NT2/D1 (cell line): ENCODE measurements around the gene PEG3.

Experiments
- DNase-seq: peaks from one replicate; pipeline ENCODE4 v3.0.0-alpha.2; 2011; ENCODE audit warnings: low read depth, low spot score
- H3K27me3 ChIP-seq: 2 replicates; pipeline ENCODE4 v1.6.0; 2011; ENCODE audit warnings: mild to moderate bottlenecking; ENCODE audit not compliant: insufficient read length, insufficient read depth
- H3K36me3 ChIP-seq: 2 replicates; pipeline ENCODE4 v1.6.1; 2011; ENCODE audit warnings: mild to moderate bottlenecking, low read length, mixed read lengths; ENCODE audit not compliant: insufficient read depth, insufficient read length
- H3K4me1 ChIP-seq: 2 replicates; pipeline ENCODE4 v1.5.1; 2011; ENCODE audit not compliant: insufficient read depth, insufficient read length
- H3K4me3 ChIP-seq: 2 replicates; pipeline ENCODE4 v1.5.1; 2011; ENCODE audit warnings: low read depth; ENCODE audit not compliant: insufficient read length
- H3K9ac ChIP-seq: 2 replicates; pipeline ENCODE4 v1.6.0; 2011; ENCODE audit warnings: low read depth; ENCODE audit not compliant: insufficient read length
- H3K9me3 ChIP-seq: 2 replicates; pipeline ENCODE4 v1.5.1; 2011; ENCODE audit warnings: mild to moderate bottlenecking, low read length; ENCODE audit not compliant: insufficient read depth
- SUZ12 ChIP-seq: IDR thresholded peaks from 2 replicates; pipeline ENCODE4 v1.6.1; 2011; ENCODE audit not compliant: insufficient read length, insufficient read depth; ENCODE audit errors: extremely low read depth
- YY1 ChIP-seq: IDR thresholded peaks from 2 replicates; pipeline ENCODE4 v1.6.1; 2011; ENCODE audit not compliant: insufficient read length, insufficient read depth
- ZNF274 ChIP-seq: IDR thresholded peaks from 2 replicates; pipeline ENCODE4 v1.6.1; 2011; ENCODE audit warnings: mild to moderate bottlenecking, low read depth, low read length

The PEG3 gene

DNA sequence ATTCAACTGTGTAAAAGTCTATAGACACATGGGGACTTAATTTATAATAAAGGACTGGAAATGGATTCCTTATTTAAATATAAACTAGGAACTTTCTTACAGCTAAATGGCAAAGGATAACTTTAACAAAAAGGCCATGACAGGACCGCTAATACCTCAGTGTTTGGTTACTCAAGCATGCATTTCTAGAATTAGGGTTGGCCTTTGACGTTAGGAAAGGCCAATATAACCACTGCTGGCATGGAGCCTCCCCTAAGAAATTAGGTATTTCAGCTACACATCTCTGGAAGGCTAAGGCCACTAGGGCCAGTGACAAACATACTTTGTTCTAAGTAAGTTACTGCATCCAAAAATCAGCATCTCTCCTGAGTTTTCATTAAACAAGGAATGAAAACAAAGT, 9.3 kb downstream of the PEG3 start:
- Histone ChIP-seq H3K4me3 (no peak overlapping the region), H3K27me3 (no peaks in the 10 kb centered on the region), H3K4me1 (no peaks in the 10 kb centered on the region), H3K36me3 (peaks cover 60% of the 10 kb centered on the region), H3K9ac (no peak overlapping the region), H3K9me3 (no peaks in the 10 kb centered on the region)
- DNase-seq: no peak
- TF ChIP-seq SUZ12 (no peak), YY1 (no peak), ZNF274 (no peak)

- no peaks in the 10 kb centered on the region for H3K27me3 ChIP-seq
- H3K36me3 ChIP-seq: peaks cover 56% of the 10 kb centered on the region
- no peak overlapping the region for H3K4me3 ChIP-seq
- H3K9me3 ChIP-seq: no peaks in the 10 kb centered on the region
- no peak for DNase-seq
- no peak for TF ChIP-seq ZNF274
- TF ChIP-seq YY1: no peak
- TF ChIP-seq SUZ12: no peak
- no peak overlapping the region for H3K9ac ChIP-seq
- H3K4me1 ChIP-seq: no peaks in the 10 kb centered on the region
Observed at GRCh38 chr19:56829596-56829995, 10.9 kb downstream of the PEG3 start.

DNA sequence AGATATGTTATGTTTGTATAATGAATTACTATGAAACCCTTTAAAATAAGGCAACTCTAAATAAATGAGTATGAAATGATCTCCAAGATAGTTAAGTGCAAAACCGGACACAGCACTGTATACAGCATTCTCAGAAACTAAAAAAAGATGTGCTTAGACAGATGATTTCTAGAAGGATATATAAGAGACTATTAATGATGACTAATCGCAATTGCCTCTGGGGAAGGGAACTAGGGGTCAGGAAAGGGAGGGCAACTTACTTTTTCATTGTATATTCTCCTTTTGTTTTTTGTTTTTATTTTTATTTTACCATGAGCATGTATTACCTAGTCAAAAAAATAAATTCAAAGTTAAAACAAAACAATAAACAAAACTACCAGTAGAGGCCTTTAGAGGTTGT, 12.8 kb downstream of the PEG3 start:
- H3K36me3 ChIP-seq: peaks cover 59% of the 10 kb centered on the region
- no peaks in the 10 kb centered on the region for H3K27me3 ChIP-seq
- H3K4me1 ChIP-seq: no peaks in the 10 kb centered on the region
- no peak for TF ChIP-seq YY1
- TF ChIP-seq ZNF274: no peak
- no peak for TF ChIP-seq SUZ12
- no peak overlapping the region for H3K4me3 ChIP-seq
- H3K9ac ChIP-seq: no peak overlapping the region
- no peak for DNase-seq
- H3K9me3 ChIP-seq: no peaks in the 10 kb centered on the region

DNA sequence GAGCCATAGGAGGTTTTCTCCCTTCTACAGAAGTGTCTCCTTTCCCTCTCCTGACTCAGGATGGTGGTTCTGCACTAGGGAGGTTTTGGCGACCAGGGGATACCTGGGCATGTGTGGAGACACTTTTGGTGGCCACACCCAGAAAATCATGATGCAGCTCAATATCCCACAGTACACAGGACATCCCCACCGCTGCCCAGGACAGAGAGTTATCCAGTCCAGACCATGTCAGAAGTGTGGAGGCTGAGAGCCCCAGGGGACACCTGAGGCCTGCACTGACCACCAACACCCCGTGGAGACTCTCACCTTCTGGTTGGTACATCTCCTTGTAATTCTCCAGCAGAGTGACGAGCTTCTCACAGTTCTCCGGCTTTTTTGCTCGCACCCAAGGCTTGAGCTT, 16.6 kb downstream of the PEG3 start:
- no peaks in the 10 kb centered on the region for H3K9me3 ChIP-seq
- no peak overlapping the region for H3K9ac ChIP-seq
- no peak for DNase-seq
- no peaks in the 10 kb centered on the region for H3K27me3 ChIP-seq
- TF ChIP-seq SUZ12 (no peak), ZNF274 (no peak), YY1 (no peak)
- H3K4me1 ChIP-seq: no peaks in the 10 kb centered on the region
- no peak overlapping the region for H3K4me3 ChIP-seq
- H3K36me3 ChIP-seq: peaks cover 77% of the 10 kb centered on the region

- no peak overlapping the region for H3K4me3 ChIP-seq
- no peaks in the 10 kb centered on the region for H3K9me3 ChIP-seq
- no peak for DNase-seq
- no peaks in the 10 kb centered on the region for H3K4me1 ChIP-seq
- H3K9ac ChIP-seq: no peak overlapping the region
- peaks cover 80% of the 10 kb centered on the region for H3K36me3 ChIP-seq
- TF ChIP-seq SUZ12: no peak
- TF ChIP-seq ZNF274: no peak
- TF ChIP-seq YY1: no peak
- no peaks in the 10 kb centered on the region for H3K27me3 ChIP-seq
Observed at GRCh38 chr19:56823417-56823816, 17.1 kb downstream of the PEG3 start.

DNA sequence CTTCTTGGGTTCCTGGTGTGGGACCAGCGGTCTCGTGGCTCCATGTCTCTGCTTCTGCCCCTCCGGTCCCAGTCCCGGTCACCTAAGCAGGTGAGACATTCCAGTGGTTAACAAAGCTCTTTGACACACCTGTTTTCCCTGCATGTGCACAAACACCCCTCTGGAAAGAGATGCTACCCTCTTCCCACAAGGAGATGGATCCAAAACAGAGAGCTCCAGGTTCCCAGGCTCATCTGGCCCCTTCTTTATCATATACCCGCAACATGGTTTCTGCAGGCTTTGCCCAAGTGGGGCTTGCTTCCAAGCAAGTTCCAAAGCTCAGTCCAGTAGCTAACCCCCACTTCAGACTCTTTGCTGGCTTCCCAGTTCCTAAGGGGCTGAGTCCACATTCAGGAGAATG, 17.8 kb downstream of the PEG3 start:
- DNase-seq: no peak
- Histone ChIP-seq H3K36me3 (peaks cover 85% of the 10 kb centered on the region), H3K4me1 (no peaks in the 10 kb centered on the region), H3K4me3 (no peak overlapping the region), H3K27me3 (no peaks in the 10 kb centered on the region), H3K9ac (no peak overlapping the region), H3K9me3 (no peaks in the 10 kb centered on the region)
- TF ChIP-seq ZNF274 (no peak), YY1 (no peak), SUZ12 (no peak)

DNA sequence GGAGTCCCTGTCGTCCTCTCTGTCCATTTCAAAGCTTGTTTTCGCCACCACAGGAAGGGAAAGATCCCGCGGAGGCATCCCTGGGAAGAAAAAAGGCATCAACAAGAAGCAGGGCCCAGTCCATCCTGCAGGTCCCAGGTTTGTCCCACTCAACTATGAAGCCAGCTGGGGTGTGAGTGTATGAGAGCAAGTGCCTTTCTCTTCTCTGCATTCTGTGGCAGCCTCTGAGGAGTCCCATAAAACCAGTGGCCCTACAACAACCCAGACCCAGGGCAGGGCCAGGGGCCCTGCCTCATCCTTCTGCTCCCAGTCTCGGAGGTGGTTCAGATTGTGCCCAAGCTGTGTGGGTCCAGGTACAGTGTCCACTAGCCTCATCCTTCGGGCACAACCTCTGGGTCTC, 18.9 kb downstream of the PEG3 start:
- Histone ChIP-seq H3K4me3 (no peak overlapping the region), H3K9ac (no peak overlapping the region), H3K27me3 (no peaks in the 10 kb centered on the region), H3K9me3 (no peaks in the 10 kb centered on the region), H3K36me3 (peaks cover 92% of the 10 kb centered on the region), H3K4me1 (no peaks in the 10 kb centered on the region)
- TF ChIP-seq ZNF274: no peak
- TF ChIP-seq SUZ12: no peak
- TF ChIP-seq YY1: no peak
- no peak for DNase-seq

- Histone ChIP-seq H3K36me3 (peaks cover 94% of the 10 kb centered on the region), H3K9ac (no peak overlapping the region), H3K27me3 (no peaks in the 10 kb centered on the region), H3K4me3 (no peak overlapping the region), H3K9me3 (no peaks in the 10 kb centered on the region), H3K4me1 (no peaks in the 10 kb centered on the region)
- no peak for DNase-seq
- no peak for TF ChIP-seq ZNF274
- TF ChIP-seq YY1: no peak
- no peak for TF ChIP-seq SUZ12
Observed at GRCh38 chr19:56821209-56821608, 19.3 kb downstream of the PEG3 start.
